GM18502 (cell line): ENCODE results near the gene ARHGAP35.

Experiments
- ATAC-seq: cut with Tn5 transposase; IDR thresholded peaks from one replicate; pipeline ENCODE4 v1.9.1; 2021; ENCODE audit warnings: mild to moderate bottlenecking; ENCODE audit not compliant: unreplicated experiment, poor library complexity

The ARHGAP35 gene

DNA sequence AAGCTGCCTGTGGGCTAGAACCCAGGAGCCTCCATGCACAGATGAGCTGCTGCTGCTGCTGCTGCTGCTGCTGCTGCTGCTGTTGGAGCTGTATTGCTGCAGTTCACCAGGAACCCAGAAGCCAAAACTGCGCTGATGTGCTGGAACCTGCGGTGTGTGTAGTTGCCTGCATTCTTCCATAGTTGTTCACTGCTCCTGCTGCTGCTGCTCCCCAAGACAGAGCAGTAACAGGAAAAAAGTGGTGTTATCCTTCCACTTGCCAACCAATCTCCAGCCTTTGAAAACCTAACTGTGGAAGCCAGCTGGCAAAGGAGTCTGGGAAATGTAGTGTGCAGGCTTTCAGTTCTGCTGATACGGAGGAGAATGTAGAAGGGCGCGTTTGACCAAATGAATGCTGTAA lies 37.9 kb downstream of the ARHGAP35 start:
- no peak for ATAC-seq

DNA sequence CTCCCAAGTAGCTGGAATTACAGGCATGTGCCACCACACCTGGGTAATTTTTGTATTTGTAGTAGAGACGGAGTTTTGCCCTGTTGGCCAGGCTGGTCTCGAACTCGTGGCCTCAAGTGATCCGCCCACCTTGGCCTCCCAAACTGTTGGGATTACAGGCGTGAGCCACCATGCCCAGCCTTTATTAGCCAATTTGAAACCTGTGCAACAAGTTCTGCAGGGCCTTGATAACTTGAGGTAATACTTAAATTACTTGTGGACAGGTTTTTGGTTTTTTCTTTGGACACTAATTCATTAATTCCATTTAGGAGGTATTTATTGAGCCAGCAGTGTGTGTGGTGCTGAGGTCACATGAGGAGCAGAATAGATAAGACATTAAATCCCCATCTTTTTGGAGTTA lies 39.5 kb downstream of the ARHGAP35 start:
- ATAC-seq, result no peak

DNA sequence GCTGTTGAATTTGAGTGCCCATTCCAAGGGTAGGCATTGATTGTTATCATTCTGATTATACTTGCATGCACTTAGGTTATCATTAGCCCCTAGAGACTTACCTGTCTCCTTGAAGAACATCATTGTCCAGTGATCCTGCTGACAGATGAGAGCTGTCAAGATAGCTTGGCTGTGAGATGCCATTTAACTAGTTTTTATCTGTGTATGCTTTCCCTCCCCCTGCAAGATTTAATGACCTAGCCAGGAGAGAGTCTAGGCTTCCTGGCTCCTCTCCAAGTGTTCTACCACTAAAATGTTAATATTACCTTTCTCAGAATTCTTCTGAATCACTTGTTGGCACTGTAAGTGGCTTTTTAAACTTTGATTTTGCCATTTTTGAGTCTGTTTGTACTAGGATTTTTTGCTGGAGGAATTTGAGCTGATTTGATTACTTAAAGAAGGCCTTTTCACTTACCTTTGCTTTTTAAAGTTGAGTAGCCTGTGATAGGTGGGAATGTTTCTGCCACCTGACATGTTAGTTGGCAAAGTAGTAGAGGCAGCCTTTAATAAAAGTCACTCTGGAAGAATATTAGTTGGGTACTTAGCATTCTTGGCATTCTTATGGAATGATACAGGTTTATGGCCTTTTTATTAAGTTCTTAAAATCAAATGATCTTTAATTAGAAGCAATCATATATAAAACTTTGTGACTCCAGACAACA lies 41.1 kb downstream of the ARHGAP35 start:
- no peak for ATAC-seq

DNA sequence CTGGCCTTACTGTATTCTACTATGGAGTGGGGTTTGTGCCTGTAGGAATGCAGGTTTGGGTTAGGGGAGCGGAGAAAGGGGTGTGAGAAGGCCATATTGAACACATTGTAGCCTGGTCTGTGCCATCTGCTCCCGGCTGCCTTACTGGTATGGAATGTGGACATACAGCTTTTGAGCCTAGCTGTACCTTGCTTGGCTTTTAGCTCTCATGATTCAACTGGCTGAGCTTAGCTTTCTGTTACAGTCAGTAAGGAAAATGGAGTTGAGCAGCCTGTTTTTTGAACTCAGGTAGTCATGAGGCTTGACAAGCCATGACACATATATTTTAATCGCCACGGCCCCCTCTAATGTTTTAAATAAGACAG lies 41.6 kb downstream of the ARHGAP35 start:
- no peak for ATAC-seq

DNA sequence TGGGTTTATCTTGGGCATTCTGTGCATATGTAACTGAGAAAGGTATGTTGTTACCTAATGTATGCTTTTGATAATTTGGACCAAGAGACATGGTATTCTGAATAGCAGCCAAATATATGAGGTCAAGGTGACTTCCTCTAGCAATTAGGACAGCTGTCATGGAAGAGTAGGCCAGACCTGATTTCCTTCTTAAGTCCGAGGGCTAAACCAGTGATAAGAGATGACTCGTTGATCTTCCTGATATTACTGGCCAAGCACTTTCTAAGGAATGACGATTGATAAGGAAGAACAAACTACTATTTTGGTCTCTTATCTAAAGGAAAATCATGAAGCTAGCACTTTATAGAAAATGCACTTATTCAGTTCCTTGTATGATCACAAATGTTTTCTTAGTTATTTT lies 42.7 kb downstream of the ARHGAP35 start:
- no peak for ATAC-seq

DNA sequence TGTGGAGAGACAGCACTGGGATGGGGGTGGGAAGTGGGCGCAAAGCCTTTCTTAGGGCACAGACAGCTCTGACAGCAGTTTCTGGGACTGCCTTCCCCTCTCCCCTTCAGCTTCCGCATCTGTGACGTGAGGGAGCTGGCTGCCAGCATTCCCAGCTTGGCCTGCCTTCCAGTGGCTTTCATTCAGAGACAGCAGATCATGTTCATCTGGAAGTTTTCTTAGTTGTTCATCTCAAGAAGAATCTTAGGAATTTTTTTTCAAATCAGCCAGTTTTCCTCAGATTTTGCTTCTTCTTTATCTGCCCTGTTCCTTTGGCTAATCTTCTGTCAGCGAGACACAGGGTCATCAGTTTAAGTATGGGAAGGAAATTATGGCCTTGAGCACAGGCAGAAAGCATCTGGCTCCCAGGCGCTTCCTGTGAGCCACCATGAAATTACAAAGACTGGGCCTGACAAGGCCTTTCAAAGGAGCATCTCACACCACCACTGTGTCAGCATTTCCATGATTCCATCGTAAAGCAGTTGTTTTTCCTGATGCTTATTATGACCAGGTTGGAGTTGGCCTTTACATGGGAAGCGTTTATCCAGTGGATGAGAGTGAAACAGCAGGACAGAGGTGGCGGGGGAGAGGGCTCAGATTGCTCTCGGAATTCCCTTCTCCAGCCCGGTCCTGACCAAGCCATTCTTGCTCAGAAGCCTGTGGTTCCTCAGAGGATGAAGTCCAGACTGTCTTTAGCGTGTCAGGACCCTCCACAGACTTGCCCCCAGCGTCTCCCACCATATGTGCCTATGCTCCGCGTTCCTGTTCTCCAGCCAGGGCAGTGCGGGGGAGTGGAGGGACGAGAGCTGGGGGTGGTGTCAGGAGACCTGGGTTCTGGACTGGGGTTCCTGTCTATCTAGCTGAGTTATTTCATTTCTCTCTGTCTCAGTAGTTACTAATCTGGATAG lies 43.6 kb downstream of the ARHGAP35 start:
- no peak for ATAC-seq

DNA sequence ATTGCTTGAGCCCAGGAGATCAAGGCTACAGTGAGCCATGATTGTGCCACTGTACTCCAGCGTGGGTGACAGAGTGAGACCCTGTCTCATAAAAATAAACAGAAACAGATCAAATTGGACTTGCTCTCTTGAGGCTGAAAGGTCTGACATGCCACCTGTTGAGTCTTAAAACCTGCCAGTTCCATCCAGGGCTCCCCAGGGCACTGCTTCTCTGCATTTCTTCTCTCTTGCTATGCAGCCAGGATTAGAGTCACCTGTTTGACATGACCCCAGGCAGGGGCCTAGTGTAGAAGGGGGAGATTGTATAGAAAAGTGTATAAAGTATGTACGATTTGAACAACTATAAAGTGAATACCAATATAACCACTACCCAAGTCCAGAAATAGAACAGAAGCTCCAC lies 45.4 kb downstream of the ARHGAP35 start:
- ATAC-seq, result no peak

DNA sequence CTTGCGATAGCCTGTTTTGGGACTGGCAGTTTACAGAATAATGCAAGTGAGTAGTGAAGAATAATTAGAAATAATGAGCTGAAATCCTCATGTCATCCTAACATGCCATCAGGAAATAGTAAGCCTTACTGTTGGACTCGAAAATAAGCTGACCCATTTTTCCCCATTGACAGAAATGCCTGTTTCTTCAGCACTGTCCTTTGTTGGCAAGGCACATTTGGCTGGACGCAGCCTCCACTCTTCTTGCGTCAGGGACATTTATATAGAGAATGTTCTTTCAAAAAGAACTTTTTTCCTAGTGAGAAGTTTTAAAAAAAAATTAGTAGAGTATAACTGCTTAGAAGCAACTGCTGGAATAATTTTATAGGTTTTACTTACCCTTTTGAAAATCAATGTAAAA lies 47.1 kb downstream of the ARHGAP35 start:
- no peak for ATAC-seq

DNA sequence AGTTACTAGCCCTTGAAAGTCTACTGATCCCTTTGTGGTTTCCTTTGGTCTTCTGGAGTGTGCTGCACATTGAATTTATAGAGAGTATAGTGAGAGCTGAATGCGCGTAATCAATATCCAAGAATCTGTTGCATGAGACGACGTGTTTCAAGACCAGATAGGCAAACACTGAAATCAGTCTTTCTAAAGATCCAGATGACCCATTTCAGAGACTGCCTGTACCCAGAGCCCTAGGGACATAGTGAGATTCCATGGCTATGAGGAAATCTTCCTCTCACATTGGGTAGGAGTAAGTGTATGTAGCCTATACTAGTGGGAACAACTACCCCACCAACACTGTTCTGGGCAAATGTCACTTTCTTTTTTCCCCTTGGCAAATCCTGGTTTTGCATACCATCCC lies 48.6 kb downstream of the ARHGAP35 start:
- no peak for ATAC-seq
